Measurements from ENCODE around the gene BBOX1.
"Not testable (repeated sequence)": the region's sequence is repeated elsewhere in the genome, so short reads cannot be mapped to it uniquely, and the experiment has no call there.

The BBOX1 gene, protein sequence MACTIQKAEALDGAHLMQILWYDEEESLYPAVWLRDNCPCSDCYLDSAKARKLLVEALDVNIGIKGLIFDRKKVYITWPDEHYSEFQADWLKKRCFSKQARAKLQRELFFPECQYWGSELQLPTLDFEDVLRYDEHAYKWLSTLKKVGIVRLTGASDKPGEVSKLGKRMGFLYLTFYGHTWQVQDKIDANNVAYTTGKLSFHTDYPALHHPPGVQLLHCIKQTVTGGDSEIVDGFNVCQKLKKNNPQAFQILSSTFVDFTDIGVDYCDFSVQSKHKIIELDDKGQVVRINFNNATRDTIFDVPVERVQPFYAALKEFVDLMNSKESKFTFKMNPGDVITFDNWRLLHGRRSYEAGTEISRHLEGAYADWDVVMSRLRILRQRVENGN

DNA sequence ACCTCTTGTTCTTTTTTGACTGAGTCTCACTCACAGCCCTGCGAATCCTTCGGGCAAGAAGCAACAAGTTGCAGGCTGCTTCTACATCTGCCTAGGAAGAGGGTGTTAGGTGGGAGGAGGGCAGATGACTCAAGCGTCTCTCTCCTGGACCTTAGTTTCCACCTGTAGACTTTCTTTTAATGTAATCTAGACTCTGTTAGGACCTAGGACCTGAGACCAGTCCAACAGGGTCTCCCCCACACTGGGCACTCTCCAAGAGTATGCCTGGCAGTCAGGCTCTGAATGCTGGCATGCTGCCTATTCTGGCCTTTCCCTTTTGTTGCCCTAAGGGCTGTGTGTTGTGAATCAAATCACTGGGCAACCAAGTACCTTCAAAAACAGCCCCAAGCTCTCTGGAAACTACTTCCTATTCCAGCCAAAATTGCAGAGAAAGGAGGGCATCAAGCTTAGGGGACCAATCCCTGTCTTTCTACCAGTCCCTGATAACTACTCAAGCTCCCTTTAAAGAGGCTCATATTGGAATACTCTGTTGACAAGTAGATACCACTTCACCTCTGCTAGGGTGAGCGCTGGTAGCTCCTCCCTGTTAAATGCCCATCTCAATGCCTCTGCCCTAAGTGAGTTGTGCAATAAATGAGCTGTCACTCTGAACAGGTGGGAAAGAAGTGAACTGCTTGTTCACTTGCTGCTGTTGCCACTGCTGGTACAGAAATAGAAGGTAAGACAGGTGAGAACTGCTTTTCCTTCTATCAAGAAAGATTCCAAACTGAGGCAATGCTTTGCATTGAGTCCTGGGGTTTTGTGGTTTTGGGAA lies at the start of gene BBOX1:
Gene BBOX1, plus strand, starts transcription at position 514 of the 814 bp plus-strand sequence. CDS start 14,616 bp downstream, outside the sequence.
- no peak for FAIRE-seq
- no peak for DNase-seq (ENCODE audit: insufficient read length, low spot score)

DNA sequence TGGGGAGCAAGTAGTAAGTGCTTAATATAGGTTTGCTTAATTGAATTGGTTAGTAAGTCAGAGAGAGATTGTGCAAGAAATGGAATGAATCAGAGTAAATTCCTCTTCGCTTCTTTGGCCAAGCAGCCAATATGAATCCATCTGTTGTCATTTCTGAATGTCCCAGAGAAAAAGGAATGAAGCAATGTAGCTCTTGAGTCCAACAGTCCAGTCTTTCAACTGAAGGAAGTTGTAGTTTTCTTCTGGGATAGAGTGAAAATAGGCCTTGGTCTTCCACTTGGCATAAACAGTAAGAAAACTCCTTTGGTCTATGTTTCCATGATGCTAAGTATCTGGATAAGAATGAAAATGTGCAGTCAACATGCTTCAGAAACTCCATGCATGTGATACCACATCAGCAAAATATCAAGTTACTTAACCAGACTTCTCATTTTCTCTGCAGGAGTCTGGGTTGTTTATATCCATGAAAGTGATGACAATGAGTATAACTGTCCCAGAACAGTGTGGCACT lies 48.5 kb upstream of the BBOX1 start:
- DNase-seq (ENCODE audit: insufficient read length, low spot score) (no peak), FAIRE-seq (no peak)

DNA sequence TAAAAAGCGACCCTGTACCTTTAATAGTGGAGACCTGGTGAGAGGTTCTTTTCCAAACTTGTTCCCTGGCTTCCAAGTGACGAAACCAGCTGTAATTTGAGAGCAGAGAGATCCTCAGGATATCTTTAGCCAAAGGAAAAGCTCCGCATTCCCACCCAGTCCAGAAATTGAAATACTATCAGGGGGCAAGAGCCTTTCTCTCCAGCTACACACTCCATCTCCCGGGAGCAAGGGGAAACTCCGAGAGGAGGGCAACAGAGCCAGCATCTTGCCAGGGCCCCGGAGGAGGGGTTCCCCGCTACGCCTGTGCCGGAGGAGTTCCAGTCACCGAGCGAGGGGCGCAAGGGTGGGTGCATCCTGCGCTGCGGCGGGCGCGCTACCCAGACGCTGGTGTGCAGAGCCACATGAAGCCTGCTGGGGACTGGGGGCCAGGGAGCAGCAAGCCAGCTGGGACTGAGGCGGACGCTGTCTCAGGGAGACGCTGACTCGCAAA lies 46.6 kb upstream of the BBOX1 start, which contains the start of gene FIBIN:
Gene FIBIN, plus strand, starts transcription at position 148 of the 493 bp plus-strand sequence. CDS start 415 bp downstream, outside the sequence.
- DNase-seq (ENCODE audit: insufficient read length, low spot score) (no peak), FAIRE-seq (no peak)

DNA sequence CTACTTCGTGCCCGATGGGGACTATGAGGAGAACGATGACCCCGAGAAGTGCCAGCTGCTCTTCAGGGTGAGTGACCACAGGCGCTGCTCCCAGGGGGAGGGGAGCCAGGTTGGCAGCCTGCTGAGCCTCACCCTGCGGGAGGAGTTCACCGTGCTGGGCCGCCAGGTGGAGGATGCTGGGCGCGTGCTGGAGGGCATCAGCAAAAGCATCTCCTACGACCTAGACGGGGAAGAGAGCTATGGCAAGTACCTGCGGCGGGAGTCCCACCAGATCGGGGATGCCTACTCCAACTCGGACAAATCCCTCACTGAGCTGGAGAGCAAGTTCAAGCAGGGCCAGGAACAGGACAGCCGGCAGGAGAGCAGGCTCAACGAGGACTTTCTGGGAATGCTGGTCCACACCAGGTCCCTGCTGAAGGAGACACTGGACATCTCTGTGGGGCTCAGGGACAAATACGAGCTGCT lies 46.0 kb upstream of the BBOX1 start:
- FAIRE-seq = no peak
- DNase-seq (ENCODE audit: insufficient read length, low spot score) = no peak

DNA sequence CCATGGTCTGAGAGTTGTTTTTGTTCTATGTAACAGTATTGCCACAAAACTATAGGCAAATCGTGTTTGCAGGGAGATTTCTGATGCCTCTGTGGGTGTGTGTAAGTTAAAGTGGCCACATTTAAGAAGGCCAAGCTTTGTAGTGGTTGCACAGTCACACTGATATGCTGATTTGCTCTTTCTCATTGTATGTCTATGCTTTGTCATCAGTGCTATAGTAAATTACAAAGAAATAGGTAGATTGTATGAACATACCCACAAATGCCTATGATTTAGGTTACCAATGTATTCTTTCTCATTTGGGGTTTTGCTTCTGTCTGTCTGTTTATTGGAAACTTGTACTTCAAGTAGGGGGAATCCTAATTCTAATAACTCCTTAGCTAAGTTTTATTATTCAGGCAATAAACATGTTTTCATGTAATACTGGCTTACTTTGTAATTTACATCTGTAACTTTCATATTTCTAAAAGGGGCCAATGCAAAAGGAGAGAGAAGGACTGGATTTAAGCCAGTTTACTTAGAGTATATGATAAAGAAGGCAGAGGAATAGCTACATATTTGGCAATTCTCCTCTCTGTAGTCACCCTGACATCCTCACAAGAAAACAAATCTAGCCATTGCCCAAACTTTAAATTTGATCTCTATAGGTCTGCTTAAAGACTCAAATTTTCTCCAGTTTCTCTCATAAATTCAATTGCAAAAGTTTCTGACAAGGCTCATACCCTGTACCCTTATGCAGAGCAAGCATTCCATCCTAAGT lies 44.7 kb upstream of the BBOX1 start:
- DNase-seq (ENCODE audit: insufficient read length, low spot score) (no peak), FAIRE-seq (no peak)

DNA sequence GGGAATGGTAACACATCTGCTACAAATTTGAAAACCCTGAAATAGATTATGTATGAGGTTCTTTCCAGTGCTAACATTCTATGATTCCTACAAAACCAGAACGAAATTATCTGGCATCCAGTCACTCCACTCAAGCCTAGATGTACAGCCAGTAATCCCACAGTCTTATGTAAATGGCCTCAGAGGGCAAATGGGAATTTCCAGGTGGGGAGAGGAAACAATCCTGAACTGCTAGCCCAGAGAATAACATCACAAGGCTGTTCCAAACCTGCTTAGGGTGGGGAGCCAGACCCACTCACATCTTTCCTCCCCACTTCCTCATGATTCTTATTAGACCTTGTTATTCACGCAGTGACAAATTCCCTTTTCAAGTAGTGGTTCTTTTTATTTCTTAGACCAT lies 43.2 kb upstream of the BBOX1 start:
- FAIRE-seq = no peak

DNA sequence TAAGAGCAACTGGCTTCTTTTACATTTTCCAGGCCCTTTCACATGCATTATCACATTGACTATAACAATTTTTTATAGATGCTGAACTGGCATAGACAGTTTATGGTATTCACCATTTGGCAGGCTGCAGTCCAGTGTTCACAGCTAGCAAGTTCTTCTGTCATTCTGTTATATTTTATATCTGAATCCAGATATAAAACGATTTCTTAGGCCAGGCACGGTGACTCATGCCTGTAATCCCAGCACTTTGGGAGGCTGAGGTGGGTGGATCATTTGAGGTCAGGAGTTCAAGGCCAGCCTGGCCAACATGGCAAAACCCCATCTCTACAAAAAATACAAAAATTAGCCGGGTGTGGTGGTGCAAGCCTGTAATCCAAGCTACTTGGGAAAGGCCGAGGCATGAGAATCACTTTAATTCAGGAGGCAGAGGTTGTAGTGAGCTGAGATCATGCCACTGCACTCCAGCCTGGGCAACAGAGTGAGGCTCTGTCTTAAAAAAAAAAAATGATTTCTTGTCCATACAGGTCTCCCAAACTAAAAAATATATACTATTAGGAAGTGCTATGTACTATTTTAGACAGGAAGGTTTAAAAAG lies 39.4 kb upstream of the BBOX1 start:
- not testable (repeated sequence) for DNase-seq (ENCODE audit: insufficient read length, low spot score); FAIRE-seq

More for the DNA sequence above, 43.2 kb upstream of the BBOX1 start:
- no peak for DNase-seq (ENCODE audit: insufficient read length, low spot score)

DNA sequence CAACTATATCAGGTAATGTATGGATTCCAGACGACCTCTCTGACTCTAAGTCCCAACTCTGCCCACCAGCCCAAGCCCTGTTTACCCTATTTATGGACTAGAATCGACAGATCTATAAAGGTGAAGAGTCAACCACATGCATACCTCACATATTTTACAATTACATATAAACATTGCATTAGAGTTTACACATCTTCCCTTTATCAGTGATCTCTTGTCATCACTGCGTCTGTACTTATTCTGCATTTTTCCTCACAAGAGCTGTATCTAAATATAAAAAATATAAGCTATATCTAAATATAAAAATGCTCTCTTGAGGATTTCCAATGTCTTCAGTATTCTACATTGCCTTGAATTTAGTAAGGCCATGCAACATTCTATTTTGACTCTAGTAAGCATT lies 38.2 kb upstream of the BBOX1 start:
- FAIRE-seq = no peak
- no peak for DNase-seq (ENCODE audit: insufficient read length, low spot score)

DNA sequence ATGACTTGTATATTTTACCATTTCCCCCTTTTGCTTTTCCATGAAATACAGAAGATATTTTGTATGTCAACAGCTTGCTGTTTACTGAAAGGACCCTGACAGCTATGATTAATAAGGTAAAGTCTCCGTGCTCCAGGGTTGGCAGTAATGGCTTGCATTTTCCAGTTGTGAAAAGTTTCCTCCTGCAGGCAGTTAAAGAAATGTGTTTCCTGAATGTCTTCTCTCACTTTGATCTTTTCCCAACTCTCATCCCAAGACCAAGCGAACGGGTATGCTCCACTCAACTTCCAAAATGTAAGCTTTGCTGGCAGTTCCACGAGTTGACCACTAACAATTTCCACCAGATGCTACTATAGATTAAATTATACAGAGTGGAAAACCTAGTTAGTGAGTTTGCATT lies 37.8 kb upstream of the BBOX1 start:
- FAIRE-seq = no peak
- no peak for DNase-seq (ENCODE audit: insufficient read length, low spot score)

DNA sequence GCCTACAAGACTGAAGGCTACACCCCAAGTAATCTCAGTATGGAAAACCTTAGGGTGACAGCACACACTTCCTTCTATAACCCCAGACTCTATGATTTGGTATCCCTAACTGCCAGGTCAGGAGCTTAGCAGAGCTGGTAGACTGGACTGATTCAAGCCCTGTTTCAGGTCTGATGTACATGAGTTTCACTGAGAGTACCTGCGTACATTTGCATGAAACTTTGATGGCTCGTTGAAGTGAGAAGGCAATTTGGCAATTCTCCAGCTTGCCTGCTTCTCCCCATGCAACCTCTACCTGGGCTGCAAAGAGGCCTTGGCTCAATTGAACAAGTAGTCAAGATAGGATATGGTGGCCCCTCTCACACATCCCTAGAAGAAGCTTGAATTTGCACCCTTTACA lies 36.5 kb upstream of the BBOX1 start:
- DNase-seq (ENCODE audit: insufficient read length, low spot score) (no peak), FAIRE-seq (no peak)

DNA sequence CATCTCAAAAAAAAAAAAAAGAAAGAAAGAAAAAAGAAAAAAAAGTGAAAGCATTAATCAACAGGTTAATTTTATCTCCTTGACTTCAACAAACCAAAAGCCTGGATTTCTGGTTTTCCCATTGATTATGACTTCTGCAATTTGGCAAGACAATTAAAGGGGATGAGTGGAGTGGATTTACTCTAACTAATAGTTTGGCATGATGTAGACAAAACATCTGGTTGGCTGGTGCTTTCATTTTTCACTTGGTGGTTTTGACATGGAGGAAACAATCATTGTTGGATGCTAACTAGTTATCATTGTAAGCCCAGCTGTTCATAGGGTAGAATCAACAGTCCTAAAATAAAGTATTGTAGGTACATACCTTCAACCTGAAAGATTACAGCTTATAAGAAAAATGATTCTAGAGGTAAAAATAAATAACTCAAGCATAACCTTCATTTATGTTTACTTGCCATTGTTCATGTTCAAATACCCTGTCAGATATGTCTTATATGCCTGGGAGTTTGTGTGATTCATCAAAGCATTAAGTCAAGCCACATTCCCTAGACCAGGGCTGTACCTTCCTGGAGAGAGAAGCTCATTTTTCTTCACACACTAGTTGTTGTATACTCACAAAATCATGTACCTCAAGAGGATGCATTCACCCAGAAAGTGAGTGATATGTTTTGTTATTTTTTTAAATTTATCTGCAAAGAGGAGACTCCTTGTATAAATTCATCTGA lies 31.6 kb upstream of the BBOX1 start:
- FAIRE-seq = no peak

DNA sequence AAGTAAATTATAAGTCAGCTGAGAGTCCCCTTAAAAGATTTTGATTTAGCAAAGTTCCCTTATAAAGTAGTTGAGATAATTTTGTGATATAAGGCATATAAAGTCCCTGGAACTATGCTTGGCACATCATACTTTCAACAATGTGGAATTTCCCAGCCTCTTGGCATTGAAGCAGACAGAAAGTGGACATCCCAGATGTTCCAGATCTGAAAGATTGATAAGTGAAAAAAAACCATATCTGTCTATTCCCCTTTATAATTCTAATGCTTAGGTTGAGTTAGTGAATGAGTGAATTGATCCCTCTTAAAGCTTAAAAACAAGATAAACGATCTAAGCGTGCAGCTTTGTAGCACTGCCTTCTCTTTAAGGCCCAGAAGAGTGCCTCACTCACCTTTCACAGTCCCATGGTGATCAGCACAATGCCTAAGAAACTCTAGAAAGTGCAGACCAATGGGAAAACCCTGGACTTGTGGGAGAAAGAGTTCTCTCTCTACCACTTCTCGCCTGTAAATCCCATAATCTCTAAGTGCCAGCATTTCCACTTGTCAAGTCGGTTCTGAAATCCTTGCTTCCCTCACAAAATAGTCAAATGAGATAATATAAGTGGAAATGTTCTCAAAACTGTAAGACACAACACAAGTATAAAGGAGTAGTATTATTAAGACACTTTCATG lies 28.9 kb upstream of the BBOX1 start:
- DNase-seq (ENCODE audit: insufficient read length, low spot score) (no peak), FAIRE-seq (no peak)

More for the DNA sequence above, 31.6 kb upstream of the BBOX1 start:
- DNase-seq (ENCODE audit: insufficient read length, low spot score) = no peak

DNA sequence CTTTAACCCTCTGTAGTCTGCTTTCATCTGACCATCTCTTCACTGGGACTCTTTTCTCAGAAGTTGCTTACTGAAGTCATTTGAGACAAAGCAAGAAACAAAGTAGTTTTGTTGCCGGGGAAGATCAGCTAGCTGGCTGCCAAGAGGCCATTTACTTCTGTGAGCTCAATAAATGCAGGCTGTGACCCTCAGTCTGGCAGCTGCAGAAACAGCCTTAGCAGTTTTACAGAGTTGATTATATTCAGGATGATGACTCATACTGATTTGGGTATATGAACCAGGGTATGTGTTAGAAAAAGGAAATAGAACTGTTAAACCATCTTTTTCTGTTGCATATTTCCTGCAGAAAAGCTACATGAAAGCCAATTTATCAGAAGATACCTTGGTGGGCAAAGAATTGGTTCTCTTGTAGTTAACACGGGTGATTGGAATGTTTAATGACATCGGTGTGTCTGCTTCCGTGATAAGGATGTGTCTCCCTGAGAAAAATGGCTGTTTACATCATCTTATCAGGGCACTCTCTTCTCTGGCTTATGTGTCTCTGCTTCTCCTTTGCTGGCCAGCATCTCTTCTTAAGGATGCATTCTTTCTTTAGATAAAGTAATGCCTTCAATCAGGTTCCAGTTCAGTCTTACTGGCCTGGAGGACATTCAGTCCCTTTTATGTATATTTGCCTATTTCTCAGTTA lies 28.2 kb upstream of the BBOX1 start:
- DNase-seq (ENCODE audit: insufficient read length, low spot score) = no peak
- peak; percentile 4 for FAIRE-seq

DNA sequence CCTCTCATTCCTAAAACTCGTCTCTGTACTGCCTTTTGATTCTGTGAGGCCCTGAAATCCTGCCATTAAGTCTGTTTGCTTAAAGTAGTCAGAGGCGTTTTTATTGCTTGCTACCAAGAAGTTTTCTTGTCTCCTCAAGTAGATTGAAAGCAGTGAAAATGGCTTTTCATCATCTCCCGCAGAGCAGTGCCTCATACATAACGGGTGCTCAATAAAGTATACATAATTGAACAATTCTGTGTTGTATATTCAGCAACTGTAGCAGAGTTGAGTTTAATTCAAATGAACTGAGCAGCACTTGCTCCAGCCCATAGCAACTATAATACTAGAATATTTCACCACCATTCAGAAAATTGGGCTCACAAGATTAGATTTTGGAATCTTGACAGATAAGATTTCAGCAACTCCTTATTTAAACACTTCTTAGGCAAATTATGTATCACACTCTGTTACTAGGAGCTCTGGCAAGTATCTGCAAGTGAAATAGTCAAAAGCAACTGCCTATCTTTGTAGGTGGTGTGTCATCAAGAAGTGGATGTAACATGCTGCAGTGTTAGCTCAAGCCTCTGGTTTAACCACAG lies 26.7 kb upstream of the BBOX1 start:
- no peak for FAIRE-seq
- DNase-seq (ENCODE audit: insufficient read length, low spot score) = no peak

DNA sequence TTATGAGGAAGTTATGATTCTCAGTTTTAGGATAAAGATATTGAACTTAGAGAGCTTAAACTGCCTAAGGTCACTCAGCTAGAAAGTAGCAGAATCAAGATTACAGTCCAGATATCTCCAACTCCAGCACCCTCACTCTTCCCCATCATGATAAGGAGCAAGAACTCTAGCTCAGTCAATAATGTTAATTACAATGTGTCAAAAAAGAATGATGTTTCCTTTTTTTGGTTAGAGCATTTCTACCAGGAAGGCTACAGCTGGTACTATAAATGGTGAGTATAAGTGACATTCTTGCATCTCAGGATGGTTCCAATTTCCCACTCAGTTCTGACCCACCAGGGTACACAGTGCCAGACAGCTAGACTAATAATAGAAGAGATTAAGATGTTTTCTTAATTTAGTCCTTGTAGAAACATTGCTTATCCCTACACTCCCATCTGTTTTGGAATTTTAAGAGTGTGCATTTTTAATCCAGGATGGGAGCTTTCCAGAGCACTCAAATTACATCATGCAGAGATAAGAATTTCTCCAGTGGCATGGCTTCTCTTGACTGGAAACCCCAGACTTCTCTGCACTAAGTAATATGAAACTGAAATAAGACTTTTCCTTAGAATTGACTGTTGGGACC lies 21.6 kb upstream of the BBOX1 start:
- FAIRE-seq (no peak), DNase-seq (ENCODE audit: insufficient read length, low spot score) (no peak)

DNA sequence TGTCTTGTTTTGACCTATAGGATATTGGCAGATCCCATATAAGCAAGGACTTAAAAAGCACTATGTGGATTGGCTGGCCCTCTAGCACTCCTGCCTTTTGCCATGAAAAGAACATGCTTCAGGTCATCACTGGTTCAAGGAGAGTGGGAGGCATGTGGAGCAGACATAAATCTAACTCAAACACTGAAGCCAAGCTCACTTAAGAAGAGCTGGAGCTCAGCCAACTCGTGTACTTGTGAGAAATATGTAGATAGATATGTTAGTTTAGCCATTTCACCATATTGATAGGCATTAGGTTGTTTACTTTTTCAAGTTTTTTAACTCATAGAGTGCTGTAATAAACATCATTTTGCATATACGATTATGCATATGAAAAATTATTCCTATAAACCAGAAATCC lies 19.9 kb upstream of the BBOX1 start:
- no peak for FAIRE-seq
- DNase-seq (ENCODE audit: insufficient read length, low spot score) = no peak

DNA sequence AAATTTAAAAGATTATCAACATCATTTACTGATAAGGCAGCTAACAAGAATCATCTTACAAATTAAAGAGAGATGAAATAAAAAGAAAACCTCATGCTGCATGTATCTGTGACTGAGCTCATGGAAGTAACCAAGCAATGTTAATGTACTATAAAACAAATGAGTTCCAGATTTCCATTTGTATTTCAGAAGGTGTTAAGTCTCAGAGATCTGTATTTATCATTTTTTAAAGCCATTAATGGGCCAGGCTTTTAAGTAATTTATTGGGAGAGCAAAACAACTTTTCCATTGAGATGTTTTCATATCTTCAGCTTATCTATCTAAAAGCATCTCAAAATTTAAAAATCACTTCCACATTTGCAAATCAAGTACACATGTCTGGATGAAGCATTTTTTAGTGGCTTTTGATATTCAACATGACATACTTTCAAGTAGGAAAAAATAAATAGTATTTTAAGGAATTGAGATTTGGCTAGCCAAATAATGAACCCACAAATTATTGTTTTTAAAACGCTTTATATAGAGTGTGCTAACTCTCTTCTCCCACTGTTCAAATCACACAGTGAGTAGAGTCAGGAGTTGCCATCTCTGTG lies 17.9 kb upstream of the BBOX1 start:
- FAIRE-seq = no peak

More for the DNA sequence above, 17.9 kb upstream of the BBOX1 start:
- no peak for DNase-seq (ENCODE audit: insufficient read length, low spot score)

All from HTR-8/SVneo (cell line).